ENCODE data around the gene GMDS.

Gene GMDS

DNA sequence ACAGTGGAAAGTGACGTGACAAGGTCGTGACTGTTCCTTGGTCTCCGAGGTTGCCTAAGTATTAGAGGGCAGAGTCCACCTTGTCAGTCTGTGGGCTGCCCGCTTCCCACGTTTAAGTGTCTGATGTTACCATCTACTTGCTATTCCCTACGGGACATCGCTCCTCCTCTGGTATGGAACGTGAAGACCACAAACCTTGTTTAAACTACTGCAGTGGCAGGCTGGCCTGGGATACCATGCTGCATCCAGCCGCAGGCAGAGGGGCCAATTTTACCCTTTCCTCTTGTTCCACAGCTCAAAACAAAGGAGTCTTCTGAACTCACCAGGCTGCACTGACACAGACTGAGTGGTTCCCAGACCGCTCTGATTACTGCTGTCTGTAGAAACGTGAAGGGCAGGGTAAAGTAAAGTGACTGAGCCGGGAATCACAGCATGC lies 359.8 kb downstream of the GMDS start:
- no peaks in the 10 kb centered on the region for H4K20me1 ChIP-seq (ENCODE audit: insufficient read depth, low read length)
- peaks cover 10% of the 10 kb centered on the region; the same call in 1 of the 2 replicates for H3K4me1 ChIP-seq (ENCODE audit: low read length)
- H3K79me2 ChIP-seq (ENCODE audit: low read length), result no peaks in the 10 kb centered on the region
- no peak for TF ChIP-seq EZH2phosphoT487 (IDR thresholded peaks at IDR 0.05; ENCODE audit: low read depth)
- TF ChIP-seq, protein P1, sequence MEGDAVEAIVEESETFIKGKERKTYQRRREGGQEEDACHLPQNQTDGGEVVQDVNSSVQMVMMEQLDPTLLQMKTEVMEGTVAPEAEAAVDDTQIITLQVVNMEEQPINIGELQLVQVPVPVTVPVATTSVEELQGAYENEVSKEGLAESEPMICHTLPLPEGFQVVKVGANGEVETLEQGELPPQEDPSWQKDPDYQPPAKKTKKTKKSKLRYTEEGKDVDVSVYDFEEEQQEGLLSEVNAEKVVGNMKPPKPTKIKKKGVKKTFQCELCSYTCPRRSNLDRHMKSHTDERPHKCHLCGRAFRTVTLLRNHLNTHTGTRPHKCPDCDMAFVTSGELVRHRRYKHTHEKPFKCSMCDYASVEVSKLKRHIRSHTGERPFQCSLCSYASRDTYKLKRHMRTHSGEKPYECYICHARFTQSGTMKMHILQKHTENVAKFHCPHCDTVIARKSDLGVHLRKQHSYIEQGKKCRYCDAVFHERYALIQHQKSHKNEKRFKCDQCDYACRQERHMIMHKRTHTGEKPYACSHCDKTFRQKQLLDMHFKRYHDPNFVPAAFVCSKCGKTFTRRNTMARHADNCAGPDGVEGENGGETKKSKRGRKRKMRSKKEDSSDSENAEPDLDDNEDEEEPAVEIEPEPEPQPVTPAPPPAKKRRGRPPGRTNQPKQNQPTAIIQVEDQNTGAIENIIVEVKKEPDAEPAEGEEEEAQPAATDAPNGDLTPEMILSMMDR (IDR thresholded peaks at IDR 0.05; ENCODE audit: low read depth, low read length), result no peak
- H3K36me3 ChIP-seq (replicated peaks; ENCODE audit: low read depth, low read length), result no peaks in the 10 kb centered on the region
- no peaks in the 10 kb centered on the region for H3K27me3 ChIP-seq (ENCODE audit: low read depth, low read length)
- no peak overlapping the region for H3K9ac ChIP-seq (ENCODE audit: low read length)
- H2AFZ ChIP-seq (ENCODE audit: low read depth, low read length), result no peak overlapping the region
- no peaks in the 10 kb centered on the region for H3K9me3 ChIP-seq (ENCODE audit: insufficient read depth, low read length)
- H3K4me2 ChIP-seq (ENCODE audit: low read length), result no peak overlapping the region
- H3K27ac ChIP-seq (ENCODE audit: low read length), result no peak overlapping the region
- no peak overlapping the region for H3K4me3 ChIP-seq (ENCODE audit: low read length)

DNA sequence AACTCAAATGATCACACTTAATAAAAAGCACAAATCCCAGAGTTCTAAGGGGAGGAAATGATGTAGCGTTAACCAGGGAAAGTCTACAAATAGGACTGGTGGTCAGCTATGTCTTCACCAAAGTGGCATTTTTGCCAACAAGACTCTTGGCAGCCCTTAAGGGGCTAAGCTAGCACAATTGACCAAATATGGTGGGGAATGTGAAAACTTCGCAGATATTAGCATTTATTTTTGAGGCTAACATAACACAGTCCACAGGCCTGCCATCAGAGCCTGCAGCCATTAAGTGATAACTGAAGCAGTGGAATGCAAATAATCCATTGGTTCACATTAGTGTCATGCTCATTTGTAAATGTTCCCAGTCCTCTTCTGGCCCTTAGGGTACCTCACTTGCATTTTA lies 361.1 kb downstream of the GMDS start:
- H3K9me3 ChIP-seq (ENCODE audit: insufficient read depth, low read length), result no peaks in the 10 kb centered on the region
- TF ChIP-seq EZH2phosphoT487 (IDR thresholded peaks at IDR 0.05; ENCODE audit: low read depth), result no peak
- TF ChIP-seq, protein P1 (IDR thresholded peaks at IDR 0.05; ENCODE audit: low read depth, low read length), result no peak
- no peak overlapping the region for H3K27ac ChIP-seq (ENCODE audit: low read length)
- H4K20me1 ChIP-seq (ENCODE audit: insufficient read depth, low read length), result no peaks in the 10 kb centered on the region
- H3K27me3 ChIP-seq (ENCODE audit: low read depth, low read length), result no peaks in the 10 kb centered on the region
- no peaks in the 10 kb centered on the region for H3K79me2 ChIP-seq (ENCODE audit: low read length)
- H3K4me3 ChIP-seq (ENCODE audit: low read length), result no peak overlapping the region
- H2AFZ ChIP-seq (ENCODE audit: low read depth, low read length), result no peak overlapping the region
- H3K4me1 ChIP-seq (ENCODE audit: low read length), result no peaks in the 10 kb centered on the region
- H3K9ac ChIP-seq (ENCODE audit: low read length), result no peak overlapping the region
- H3K36me3 ChIP-seq (replicated peaks; ENCODE audit: low read depth, low read length), result no peaks in the 10 kb centered on the region
- H3K4me2 ChIP-seq (ENCODE audit: low read length), result no peak overlapping the region

DNA sequence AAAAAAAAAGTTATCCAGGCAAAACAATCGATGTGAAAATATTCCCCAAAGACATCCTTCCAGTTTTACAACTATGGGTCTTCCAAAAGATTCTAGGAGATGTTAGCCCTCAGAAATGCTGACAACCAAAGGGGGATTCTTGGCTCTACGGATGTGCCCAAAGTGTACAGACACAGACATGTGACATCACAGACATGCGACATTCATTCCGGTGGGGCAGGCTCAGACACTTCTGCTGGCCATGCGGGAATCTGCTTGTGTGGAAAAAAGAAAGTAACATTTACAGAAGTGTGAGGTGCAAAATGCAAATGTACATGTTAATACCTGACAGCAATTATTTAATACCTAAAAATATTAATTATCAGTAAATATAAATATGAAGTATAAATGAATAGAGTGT lies 367.1 kb downstream of the GMDS start:
- Histone ChIP-seq H3K36me3 (replicated peaks; ENCODE audit: low read depth, low read length) (no peaks in the 10 kb centered on the region), H3K27me3 (ENCODE audit: low read depth, low read length) (no peaks in the 10 kb centered on the region), H3K9me3 (ENCODE audit: insufficient read depth, low read length) (no peaks in the 10 kb centered on the region), H4K20me1 (ENCODE audit: insufficient read depth, low read length) (no peaks in the 10 kb centered on the region), H3K4me2 (ENCODE audit: low read length) (no peak overlapping the region), H2AFZ (ENCODE audit: low read depth, low read length) (no peak overlapping the region), H3K27ac (ENCODE audit: low read length) (no peak overlapping the region), H3K79me2 (ENCODE audit: low read length) (no peaks in the 10 kb centered on the region), H3K4me3 (ENCODE audit: low read length) (no peak overlapping the region), H3K4me1 (ENCODE audit: low read length) (no peaks in the 10 kb centered on the region), H3K9ac (ENCODE audit: low read length) (no peak overlapping the region)
- TF ChIP-seq EZH2phosphoT487 (IDR thresholded peaks at IDR 0.05; ENCODE audit: low read depth), result no peak
- TF ChIP-seq, protein P1 (IDR thresholded peaks at IDR 0.05; ENCODE audit: low read depth, low read length), result no peak

DNA sequence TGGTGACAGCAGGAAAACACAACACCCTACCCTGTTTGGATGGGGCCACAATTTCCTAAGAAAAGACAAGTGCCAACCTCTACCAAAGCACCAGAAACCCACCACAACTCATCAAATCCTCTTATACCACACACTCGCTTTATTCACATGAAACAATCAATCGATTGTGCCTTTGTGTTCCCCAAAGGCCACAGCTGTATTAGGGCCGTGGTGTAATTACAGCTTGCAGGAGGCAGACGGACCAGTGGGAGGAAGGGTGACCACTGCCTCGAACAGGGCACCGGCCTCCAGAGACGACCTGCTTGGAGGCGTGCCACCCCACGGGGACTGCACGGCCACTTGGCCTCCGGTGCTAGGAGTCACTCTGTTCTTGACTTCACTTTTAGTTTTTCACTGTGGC lies 371.6 kb downstream of the GMDS start:
- Histone ChIP-seq H4K20me1 (ENCODE audit: insufficient read depth, low read length) (no peaks in the 10 kb centered on the region), H2AFZ (ENCODE audit: low read depth, low read length) (no peak overlapping the region), H3K4me2 (ENCODE audit: low read length) (no peak overlapping the region), H3K79me2 (ENCODE audit: low read length) (no peaks in the 10 kb centered on the region), H3K9ac (ENCODE audit: low read length) (no peak overlapping the region), H3K27ac (ENCODE audit: low read length) (no peak overlapping the region), H3K27me3 (ENCODE audit: low read depth, low read length) (no peaks in the 10 kb centered on the region), H3K36me3 (replicated peaks; ENCODE audit: low read depth, low read length) (no peaks in the 10 kb centered on the region), H3K4me3 (ENCODE audit: low read length) (no peak overlapping the region), H3K4me1 (ENCODE audit: low read length) (peaks cover 24% of the 10 kb centered on the region), H3K9me3 (ENCODE audit: insufficient read depth, low read length) (no peaks in the 10 kb centered on the region; the same call in 1 of the 2 replicates)
- TF ChIP-seq EZH2phosphoT487 (IDR thresholded peaks at IDR 0.05; ENCODE audit: low read depth), result no peak
- TF ChIP-seq, protein P1 (IDR thresholded peaks at IDR 0.05; ENCODE audit: low read depth, low read length), result no peak

Data from OCI-LY3 (cell line).